GM21423 (cell line): ENCODE data around the gene CARD11.
"Not testable (repeated sequence)": the region's sequence is repeated elsewhere in the genome, so short reads cannot be mapped to it uniquely, and the experiment has no call there.

ENCODE experiments used
- ATAC-seq: cut with Tn5 transposase; IDR thresholded peaks from one replicate; pipeline ENCODE4 v1.9.1; 2021; ENCODE audit warnings: mild to moderate bottlenecking, moderate library complexity; ENCODE audit not compliant: unreplicated experiment

The CARD11 gene

DNA sequence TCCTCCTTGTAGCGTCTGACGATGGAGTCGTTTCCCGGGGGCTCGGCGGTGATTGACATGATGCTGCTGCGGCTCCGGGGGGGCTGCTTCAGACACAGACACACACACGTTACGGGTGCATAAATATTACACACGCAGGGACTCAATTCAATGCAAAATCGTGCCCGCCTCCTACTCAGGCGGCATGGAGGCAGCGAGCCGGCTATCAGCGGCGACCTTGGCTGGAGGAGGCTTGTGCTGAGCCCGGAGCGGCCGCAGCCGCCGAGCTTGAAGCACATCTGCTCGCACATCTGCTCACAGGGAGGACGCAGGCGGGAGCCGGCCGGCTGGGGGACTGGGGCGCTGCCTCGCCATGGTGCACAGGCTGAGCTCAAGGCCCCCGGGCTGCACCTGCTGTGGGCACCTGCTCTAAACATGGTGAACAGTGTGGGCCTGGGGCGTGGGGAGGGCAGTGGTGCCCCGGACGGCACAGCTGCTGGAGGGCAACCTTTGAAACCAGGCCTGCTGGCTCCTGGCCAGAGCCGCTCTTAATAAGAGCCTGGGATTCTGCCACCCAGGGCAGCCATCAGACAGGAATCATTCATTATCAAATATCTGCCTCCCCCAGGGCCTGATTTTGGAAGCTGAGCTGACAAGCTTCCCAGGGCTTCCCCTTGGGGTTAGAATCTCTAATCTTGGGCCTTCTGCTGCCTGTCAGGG, 114.9 kb downstream of the CARD11 start:
- ATAC-seq: no peak

DNA sequence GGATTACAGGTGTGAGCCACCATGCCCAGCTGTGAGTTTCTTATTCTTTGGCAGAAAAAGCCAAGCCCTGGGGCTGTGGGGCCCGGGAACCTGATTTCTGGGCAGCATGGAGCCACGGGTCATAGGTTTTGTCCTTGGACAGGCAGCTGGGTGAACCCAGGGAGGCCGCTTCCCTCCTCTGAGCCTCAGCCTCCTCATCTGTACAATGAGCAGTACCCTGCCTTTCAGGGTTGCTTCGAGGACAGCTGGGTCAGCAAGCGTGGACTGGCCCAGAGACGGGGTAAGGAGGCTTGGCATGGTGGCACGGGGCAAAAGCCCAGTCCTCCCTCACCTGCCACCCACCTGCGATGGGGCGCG, 115.4 kb downstream of the CARD11 start:
- no peak for ATAC-seq

DNA sequence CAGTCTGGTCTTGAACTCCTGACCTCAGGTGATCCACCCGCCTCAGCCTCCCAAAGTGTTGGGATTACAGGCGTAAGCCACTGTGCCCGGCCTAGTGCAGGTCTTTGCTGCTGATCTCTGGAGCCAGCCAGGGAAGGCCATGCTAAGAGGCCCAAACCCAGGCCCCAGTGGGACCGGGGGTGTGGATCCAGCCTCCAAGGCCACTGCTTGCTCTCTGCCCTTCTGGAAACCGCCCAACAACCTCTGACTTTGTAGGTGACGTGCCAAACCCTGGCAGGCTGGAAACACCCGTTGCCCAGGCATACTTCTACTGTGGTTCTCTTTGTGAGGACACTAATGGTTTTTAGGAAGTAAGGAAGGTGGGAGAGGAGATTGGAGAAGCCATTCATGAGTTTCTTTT, 116.1 kb downstream of the CARD11 start:
- no peak for ATAC-seq

DNA sequence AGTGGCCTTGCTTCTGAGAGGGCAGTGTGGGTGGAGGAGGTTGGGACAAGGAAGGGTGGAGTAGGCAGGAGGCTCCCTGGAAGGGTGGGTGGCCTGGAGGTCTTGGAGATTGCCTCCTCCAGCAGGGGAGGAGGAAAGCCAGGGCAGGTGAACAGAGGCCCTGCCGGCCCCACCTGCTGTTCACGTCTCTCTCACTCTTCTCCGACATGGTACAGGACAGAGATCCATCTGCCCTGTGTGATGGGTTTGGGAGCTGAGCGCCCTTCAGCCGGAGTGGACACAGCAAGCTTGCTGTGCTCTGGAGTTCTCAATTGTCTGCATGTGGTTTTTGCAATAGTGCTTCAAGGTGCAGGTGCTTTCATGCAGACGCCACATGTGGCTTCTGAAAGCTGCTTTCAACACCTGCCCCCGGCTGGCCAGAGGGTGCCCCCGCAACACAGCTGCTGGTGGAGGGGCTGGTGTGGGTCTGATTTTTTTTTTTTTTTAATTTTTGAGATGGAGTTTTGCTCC, 116.7 kb downstream of the CARD11 start:
- ATAC-seq: no peak

DNA sequence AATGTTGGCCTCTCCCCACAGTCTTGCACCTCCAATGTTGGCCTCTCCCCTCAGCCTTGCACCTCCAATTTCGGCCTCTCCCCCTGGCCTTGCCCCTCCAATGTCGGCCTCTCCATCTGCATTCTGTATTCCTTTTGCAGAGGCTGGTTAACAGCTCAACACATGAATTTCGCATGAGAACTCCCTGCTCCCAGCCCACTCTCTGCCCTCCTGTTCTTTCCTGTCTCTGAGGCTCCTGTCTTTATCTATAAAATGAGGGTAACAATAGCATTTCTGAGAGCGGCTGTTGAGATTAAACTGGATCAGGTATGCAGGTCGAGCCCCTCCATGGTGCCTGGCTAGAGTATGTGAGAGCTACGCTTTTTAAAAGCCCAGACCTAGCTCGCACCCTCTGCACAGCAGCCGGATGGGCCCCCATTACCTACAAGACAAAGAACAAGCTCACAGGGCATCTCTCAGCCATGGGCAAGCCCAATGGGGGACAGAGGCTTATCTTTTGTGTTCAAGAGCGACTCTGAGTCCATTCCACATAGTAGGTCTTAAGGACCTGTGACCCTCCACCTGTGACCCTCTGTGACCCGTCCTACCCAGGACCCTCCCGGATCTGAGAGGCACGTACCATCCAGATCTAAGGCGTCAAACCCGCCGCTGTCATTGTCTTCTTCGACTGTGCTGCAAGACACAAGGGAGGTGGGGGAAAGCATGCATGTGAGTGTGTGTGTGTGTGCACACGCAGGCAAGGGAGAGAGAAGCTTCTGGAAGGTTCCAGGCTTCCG, 117.4 kb downstream of the CARD11 start:
- no peak for ATAC-seq

DNA sequence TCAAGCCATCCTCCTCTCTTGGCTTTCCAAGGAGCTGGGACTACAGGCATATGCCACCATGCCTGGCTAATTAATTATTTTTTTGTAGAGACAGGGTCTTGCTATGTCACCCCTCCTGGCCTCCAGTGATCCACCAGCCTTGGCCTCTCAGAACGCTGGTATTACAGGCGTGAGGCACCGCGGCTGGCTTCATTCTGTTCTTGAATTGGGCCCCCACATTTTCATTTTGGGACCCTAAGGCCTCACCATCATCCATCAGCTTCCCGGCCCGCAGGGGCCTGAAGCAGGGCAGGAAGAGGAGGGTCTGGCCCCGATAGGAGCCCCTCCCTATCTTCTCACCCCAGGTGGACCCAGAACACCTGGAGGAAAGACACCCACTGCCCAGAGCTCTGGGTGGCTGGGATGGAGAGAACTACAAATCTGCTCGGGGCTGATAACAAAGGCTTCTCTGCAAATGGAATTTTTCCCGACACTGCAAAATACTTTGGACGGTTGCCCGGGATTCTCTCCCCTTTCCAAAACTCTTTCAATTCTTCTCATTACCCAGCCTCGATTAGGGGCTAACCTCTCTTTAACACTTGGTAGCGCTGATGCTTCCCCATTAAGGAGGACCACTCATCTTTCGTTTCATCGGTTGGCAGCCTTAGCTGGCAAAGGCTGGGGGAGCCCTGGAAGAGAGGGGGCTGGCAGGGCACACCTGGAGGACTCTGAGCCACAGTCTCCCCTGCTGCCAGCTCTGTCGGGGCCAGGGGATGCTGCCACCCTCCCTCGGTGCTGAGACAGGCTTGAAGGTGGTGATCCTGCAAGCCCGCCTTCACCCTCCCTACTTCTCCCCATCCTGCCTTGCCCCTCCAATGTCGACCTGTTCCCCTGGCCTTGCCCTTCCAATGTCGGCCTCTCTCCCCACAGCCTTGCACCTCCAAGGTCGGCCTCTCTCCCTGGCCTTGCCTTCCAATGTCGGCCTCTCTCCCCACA, 118.5 kb downstream of the CARD11 start:
- no peak for ATAC-seq

DNA sequence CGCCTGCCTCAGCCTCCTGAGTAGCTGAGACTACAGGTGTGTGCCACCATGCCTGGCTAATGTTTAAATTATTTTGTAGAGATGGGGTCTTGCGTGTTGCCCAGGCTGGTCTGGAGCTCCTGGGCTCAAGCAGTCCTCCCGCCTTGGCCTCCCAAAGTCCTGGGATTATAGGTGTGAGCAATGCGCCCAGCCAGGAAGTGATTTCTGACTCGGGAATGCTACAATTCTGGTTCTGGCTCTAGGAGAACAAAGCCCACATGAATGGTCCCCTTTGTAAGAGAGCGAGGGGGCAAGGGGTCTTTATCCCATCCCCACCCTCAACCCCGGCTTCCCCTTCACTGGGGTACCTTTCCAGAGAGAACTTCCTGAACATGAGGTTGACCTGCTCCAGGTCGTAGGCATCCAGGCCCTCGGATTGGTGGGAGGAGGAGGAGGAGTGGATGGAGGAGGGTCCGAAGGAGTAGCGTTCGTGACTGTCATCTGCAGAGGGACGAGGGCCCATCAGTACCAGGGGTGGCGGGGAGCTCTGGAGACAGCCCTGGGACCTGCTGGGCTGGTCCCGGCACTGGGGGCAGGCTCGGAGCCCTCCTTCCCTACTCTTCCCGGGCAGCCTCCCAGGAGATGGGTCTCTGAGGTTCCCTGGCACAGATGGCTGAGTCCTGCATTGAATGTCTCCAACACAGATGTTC, 119.6 kb downstream of the CARD11 start:
- ATAC-seq: no peak

DNA sequence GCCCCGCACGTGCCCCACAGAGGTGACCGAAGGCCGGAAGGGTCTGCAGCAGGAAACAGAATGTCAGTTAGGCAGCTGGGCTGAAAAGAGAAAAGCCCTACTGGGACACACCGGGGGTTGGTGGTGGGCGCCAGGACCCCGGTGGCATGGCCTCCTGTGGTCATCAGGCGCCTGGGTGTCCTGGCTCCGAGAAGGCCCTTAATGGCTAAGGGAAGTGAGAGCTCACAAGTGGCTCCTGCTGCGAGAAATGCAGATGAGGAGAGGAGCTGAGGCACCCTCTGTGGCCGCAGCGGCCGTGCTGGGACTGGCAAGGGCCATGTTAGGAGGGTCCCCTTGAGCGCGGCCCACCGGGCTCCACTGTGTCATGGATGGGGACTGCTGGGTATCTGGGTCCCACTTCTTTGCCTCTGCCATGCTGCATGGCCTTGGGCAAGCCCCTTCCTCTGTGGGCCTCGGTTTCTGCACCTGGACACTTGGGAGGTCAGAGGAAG, 120.3 kb downstream of the CARD11 start:
- no peak for ATAC-seq

DNA sequence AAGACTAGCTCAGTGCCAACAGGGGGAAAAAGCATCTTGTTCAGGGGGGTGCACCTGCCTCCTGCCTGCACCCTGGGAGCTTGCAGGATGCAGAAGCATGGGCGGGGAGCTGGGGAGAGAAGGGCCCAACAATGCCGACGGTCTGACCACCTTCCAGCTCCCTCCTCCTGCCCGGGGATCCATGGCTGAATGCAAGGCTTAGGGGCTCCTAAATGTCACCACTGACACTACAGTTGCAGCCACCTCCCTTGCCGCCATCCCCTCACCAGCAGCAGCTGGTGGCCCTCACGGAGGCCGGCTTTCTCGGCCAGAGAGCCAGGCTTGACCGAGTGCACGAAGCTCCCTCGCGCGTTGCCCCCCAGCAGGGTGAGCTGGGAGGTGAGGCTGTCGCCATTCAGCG, 120.8 kb downstream of the CARD11 start:
- no peak for ATAC-seq

DNA sequence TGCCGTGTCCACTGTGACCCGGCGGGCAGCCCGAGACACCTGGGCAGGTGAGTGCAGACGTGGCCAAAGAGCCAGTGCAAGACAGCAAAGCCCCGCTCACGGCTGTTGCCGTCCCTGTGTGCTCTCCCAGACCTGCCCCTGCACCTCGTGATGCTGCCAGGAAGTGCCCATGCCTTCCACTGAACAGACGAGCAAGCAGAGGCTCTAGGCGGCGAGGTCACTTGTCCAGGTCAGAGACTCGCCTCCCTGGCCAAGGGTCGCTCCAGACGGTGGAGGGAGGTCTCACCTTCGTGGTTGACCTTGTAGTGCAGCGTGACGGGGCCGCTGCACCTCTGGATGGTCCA, 121.3 kb downstream of the CARD11 start:
- no peak for ATAC-seq

DNA sequence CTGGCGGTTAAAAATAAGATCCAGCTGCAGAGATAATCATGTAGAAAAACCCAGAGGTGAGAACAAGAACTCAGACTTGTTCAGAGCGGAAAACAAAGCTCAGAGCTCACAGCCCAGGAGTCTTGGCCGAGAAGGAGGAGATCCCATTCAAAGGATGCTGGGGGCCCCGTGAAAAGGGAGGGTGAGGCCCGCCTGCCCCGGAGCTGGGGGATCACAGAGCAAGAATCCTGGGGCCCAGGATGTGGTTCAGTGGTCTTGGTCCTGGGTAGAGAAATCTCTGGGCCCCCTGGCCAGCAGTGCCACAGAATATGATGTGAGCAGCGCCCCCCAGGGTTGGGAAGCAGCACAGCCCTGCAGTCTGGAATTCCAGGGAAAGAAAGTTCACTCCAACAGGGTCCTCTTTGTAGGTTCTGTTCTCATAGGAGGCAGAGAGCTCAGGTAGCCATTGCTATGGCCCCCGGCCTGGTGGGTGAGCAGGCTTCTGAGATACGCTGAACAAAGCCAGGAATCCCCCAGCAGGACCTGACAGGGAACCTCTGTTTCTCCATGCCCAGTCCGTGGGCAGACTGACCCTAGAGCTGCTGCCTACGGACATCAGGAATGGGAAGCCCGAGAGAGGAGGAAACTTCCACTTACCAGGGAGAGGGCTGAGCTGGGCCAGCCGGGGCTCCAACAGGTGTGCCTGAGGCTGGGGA, 121.9 kb downstream of the CARD11 start:
- ATAC-seq: no peak

DNA sequence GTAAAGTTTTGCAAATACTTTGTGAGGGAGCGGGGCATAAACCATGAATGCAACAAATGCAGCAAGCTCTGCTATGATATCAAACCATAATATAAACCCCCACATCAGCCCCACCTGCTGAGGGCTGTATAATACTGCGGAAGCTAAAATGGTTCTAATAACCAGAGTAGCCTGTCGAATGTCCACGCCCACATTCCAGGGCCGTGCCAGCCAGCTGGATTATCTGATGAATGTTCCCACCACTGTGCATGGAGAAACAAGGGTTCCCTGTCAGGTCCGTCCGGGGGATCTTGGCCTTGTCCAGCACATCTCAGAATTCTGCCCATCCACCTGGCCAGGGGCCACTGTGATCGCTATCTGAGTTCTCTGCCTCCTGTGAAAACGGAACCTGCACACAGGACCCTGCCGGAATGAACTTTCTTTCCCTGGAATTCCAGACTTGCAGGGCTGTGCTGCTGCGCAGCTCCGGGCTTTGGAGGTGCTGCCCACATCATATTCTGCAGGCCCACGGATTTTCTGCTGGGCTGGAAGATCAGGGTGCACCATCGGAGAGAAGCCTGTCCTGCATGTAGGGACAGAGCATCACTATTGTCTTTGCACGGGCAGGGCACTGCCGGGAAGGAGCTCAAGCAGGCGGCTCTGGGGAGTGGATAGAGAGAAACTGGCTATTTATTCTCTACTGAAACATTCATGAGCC, 122.6 kb downstream of the CARD11 start:
- no peak for ATAC-seq

DNA sequence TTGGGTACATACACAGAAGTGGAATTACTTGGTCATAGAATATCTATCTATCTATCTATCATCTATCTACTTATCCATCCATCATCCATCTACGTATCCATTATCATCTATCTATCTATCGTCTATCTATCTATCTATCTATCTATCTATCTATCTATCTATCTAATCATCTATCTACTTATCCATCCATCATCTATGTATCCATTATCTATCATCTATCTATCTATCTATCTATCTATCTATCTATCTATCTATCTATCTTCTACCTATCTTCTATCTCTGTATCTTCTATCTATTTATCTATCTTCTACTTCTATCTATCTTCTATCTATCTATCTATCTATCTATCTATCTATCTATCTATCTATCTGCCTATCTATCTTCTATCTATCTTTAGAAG, 123.2 kb downstream of the CARD11 start:
- not testable (repeated sequence) for ATAC-seq

DNA sequence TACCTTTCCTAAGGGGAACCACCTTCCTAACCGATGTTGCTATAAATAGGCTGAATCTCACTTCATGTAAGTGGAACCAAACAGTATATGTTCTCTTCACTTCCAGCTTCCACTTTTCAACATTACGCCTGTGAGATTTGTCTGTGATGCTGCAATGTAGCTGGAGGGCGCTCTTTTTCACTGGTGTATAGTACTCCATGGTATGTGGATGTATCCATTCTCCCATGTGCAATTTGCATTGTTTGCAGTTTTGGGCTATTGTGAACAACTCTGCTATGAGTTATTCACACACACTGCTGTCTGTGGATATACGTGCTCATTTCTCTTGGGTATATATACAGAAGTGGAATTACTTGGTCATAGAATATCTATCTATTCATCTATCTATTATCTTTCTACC, 123.6 kb downstream of the CARD11 start:
- no peak for ATAC-seq

DNA sequence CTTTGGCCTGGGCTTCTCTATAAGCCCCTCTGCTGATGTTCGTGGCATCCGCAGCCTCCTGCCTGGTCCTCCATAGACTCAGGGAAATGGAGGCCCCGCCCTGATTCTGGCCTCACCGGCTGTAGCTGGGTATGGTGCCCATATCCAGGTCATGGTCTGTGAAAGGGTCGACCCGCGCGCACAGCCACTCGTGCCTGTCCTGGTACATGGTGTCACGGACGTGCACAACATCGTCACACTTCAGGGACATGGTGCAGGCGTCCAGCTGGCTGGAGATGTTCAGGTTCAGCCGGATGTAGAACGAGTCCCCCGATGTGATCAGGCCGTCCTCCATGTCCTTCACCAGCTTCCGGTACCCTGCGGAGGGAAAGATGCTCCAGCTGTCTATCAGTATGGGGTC, 124.4 kb downstream of the CARD11 start:
- ATAC-seq: no peak

DNA sequence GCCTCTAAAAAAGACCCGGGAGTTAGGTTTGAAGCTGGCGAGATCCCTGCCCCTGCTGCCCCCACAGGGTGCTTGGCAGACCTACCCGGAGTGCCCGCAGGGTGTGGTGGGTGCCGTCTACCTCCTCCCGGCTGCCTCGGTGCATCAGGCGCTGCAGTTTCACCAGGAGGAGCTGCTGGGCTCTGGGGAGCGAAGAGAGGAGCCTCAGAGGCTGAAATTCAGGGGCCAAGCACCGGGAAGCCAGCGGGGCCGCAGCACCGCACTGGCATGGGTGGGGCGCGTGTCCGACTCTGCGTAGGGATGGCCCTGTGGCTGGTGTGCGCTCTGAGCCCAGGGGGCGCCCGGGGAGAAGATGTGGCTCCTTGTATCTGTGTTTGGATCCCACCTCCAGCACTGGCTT, 125.3 kb downstream of the CARD11 start:
- ATAC-seq: no peak

DNA sequence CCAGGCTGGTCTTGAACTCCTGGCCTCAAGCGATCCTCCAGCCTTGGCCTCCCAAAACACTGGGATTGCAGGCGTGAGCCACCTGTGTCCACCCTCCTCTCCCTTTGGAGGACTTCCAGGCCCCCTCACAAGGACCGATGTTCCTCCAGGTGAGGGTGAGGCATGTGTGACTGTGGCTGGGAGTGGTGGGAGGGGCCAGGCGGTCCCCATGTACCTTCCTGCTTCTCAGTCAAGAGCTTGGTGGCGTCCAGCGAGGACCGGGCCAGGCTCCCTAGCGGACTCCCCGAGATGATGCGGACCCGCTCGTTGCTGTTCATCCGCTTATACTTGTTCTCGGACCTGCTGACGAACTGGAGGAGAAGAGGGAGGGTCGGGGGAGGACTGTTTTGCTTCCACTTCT, 128.6 kb downstream of the CARD11 start:
- no peak for ATAC-seq

DNA sequence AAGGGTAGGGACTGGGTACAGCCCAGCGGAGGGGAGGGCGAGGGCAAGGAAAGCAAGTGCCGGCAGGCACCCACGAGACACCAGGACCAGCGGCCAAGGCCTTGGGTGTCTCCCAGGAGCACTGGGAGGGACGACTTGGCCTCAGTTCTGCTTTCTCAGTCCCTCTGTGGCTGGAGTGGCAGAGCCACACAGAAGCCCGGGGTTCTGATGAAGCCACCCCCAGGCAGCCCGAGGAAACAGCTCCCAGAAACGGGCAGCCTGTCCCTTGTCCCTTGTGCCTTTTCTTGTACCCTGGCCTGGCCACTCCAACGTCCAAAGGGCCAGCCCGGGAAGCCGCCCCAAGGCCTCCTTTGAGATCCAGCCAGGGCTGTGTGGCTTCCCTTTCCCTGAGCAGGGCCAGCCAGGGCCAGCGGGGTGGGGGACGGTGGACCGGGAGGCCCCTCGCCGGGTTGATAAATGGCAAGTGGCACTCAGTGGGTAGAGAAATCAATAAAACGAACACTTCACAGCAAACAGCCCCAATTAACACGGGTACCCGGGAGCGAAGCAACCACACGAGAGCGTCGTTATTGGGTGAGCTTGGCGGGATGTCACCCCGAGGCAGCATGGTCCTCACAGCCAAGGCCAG, 129.8 kb downstream of the CARD11 start:
- no peak for ATAC-seq
